GM18868 (cell line): ENCODE results near the gene ARPC4.
"Not testable (repeated sequence)": the region's sequence is repeated elsewhere in the genome, so short reads cannot be mapped to it uniquely, and the experiment has no call there.

ENCODE experiments used
- ATAC-seq: cut with Tn5 transposase; IDR thresholded peaks from one replicate; pipeline ENCODE4 v1.9.1; 2021; ENCODE audit warnings: mild to moderate bottlenecking, moderate library complexity; ENCODE audit not compliant: unreplicated experiment

The ARPC4 gene

DNA sequence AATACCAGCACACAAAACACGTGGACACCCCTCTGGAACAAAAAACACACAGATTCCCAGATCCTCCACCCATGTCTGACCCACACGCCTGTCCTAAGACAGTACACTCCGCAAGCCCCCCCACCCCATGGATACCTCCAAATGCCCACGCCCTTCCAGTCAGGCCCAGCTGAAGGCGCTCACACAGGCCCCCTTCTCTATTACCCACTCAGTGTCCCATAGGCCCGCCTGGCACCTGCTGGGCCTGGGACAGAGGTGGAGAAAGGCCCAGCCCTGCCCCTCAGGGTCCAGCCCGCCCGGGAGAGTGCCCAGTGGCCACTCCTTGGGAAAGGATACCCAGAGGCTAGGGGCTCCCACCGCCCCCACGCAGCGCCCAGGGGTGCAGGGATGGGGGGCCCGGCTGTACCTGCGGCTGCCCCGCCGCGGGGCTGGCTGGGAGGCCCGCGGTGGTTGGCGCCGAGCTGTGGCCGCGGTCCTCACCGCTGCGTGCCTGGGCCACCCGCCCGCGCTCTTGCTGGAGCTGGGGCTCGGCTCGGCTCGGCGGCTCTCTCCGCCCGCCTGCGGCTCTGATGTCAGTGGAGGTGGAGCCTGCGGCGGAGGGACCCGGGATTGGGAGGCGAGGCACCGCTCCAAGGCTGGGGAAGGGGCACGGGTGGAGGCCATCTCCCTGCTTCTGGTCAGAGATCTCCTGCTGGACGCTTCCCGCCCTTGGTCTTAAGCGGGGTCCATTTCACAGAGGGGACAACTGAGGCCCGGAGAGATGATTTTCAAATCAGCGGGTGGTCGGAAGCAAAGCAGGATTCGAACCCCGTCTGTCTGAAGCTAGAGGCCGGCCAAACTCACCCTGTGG is 23.2 kb upstream of the ARPC4 start, which contains the start of gene CAMK1:
Gene CAMK1, minus strand, starts transcription at position 522 of the 850 bp plus-strand sequence. CDS start 2,198 bp downstream, outside the sequence.
- ATAC-seq = peak; percentile 92

DNA sequence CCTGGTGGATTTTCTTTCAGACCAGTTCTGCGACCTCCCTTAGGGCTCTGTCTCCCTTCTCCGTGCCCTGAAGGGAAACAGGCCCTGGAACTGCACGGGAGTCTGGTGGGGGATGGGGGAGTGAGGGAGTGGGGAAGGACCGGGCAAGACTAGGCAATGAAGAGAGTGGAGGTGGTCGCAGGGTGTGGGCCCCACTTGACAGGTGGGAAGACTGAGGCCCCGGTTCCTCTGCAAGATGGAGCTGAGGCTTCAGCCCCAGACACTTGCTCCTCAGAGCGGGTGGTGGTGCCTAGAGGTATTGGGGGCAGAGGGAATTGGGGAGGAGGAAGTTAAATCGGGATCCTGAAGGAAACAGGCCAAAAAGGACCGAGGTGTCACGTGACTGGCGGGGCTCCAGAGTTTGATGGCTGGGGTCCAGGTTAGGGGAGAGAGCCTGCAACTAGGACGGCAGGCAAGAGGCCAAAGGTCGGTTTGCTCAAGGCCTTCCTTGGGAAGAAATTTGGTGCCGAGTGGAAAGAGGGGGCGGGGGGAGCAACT is 22.5 kb upstream of the ARPC4 start:
- ATAC-seq = no peak

DNA sequence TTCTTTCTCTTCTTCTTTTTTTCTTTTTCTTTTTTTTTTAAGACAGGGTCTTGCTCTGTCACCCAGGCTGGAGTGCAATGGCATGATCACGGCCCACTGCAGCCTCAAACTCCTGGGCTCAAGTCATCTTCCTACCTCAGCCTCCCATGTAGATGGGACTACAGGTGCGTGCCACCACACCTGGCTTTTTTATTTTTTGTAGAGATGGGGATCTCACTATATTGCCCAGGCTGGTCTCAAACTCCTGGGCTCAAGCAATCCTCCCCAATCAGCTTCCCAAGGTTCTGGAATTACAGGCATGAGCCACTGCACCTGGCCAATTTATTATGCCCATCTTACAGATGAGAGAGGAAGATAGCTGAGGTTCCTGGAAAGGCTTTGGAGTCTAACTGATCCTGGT is 21.9 kb upstream of the ARPC4 start:
- not testable (repeated sequence) for ATAC-seq

DNA sequence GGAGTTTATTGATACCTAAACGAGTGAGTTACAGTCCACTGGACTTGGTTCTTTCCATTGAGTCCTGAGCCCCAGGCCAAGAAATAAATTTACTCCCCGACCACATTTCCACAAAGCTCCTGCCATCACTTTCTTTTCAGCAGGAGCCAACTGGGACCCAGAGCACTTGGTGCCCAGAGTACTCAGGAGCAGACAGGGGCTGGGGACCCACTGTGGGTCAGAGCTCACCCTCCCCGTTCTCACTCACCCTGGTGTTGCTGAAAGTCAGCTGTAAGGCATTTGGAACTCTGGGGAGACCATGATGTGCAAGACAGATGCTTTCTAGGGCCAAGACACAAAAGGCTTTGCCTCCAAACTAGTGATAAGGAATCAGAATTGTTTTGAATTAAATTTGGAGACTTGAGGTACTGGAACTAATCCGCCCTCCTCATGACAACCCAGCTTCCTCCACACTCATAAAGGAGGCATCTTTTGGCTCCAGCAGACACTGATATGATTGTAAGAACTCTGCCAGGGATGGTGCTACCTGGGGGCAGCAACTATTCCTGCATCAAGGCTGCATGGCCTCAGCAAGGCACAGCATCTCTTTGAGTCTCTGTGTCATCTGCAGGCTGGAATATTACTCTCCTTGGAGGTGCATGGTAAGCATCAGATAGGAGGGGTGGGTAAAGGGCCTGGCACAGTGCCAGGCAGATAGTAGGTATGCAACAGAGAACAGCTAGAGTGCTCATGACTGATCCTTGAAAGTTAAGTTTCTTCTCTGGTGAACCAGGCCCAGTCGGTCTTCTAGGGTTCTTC is 15.8 kb upstream of the ARPC4 start:
- ATAC-seq = no peak

DNA sequence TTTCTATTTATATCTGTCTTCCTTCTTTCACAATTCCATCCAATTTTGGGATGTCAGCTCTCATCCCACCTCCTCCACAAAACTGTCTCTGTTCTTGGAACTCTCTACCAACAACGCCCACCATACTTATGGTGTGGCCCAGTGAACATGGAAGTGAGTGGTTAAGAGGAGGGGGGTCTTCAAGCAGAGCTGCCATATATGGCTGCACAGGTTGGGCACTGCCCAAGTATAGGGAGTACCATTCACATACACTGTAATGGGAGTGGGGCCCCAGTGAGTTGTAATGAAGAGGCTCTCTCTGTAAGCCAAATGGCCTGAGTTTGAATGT is 15.2 kb upstream of the ARPC4 start:
- ATAC-seq = no peak

DNA sequence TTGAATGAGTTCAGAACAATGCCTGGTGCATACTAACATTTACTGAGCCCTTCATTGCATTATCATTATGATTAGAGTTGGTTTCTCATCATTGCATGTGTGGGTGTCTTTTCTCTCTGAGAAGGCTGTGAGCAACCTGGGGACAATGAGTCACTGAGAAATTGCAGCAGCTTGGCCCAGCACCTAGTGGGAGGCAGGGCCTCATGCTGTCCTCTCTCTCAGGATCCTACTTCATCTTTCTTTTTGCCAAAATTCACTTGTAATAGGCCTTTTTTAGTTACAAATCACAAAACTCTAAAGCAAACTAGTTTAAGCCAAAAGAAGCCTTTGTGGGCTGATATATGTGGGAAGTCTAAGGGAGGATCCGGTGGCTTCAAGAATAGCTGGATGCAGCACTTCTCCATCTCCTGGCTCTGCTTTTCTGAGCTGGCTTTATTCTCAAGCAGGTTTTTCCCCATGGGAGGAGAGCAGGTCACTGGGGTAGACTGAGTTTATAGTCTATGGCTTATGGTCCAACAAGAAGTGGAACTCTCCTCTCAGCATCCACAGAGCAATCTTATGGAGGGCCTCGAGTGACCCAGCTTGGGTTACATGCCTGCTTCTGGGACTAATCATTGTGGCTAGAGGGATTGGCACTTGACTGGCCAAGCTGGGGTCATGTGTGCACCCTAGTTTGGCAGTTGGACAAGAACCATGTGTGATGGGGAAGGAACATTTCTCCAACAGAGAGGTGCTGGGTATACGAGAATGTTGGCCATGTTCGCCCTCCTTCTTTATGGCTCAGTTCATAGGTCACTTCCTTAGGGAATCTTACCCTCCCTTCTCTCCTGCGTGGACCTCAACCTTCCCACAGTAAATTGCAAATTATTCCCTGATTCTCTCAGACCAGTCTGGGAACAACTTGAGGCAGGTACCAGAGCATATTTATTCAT is 14.5 kb upstream of the ARPC4 start:
- ATAC-seq = no peak

DNA sequence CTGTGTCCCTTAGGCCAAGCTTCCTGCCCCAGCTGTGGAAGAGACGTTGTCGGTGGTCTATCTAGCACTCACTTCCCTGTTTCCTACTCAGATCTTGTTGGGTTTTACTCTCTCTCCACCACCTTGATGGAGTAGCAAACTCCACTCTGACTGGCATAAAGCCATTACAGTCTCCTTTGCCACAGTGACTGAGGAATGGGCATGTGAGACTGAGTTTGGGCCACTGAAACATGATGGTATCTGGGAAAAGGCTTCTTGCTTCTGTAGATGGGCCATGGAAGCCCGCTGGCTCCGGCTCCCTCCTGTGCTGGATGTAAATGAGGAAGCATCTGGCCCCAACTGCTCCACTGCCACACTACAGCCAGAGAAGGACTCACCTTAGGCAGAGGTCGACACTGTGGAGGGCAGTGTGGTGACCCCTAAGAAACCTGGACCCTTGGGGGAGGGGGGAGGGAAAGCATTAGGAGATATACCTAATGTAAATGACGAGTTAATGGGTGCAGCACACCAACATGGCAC is 13.7 kb upstream of the ARPC4 start:
- ATAC-seq = no peak

DNA sequence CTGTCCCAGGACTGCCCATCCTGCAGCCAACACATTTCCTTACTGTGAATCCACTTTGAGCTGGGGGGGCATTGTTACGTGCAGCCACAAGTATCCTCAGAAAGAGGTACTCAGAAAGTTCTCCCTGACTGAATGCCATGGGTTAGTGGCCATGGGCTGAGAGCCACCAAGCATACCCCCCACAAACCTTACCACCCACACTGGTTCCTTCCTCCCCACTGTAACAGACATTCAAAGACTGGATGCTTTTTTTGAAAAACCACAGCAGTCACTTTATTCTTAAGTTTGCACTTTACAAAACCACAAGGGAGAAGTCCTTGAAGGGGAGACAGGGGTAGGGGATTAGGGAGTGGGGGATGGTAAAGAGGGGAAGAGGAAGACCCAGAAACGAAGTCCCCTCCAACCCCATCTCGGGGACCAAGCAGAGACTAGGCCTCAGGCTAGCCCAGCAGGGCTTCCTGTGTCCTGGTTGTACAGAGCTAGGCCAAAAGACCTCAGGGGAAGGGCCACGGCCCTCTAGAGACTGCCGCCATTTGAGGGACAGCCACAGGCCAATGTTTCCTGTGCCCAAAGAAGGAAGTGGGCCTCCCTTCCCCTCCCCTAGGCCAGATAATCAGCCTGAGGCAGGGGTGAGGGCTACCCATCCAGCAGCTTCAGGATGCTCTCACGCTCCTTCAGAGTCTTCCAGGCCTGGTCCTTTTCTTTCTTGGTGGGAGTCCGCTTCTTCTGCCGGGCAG is 13.0 kb upstream of the ARPC4 start:
- peak; percentile 56 for ATAC-seq

DNA sequence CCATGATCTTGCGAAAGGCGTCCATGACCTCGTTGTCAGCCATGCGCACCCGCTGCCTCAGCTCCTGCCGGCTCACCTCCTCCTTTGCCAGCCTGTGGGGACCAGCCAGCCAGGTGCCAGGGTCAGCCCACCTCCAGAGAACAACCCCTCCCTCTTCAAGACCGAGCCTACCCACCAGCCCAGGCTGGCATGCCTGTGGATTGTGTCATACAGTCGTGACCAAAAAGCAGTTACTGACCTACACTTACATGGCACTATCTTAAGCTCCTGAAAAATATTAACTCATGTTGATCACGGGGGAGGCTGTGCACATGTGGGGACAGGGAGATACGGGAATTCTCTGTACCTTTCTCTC is 12.4 kb upstream of the ARPC4 start:
- ATAC-seq = peak; percentile 2

DNA sequence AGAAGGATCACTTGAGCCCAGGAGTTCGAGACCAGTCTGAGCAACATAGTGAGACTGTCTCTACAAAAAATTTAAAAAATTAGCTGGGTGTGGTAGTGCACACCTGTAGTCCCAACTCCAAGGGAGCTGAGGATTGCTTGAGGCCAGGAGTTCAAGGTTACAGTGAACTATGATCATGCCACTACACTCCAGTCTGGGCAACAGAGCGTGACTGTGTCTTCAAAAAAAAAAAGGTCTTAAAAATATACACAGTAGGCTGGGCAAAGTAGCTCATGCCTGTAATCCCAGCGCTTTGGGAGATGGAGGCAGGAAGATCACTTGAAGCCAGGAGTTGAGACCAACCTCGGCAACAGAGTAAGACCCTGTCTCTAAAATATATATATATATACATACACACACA is 12.0 kb upstream of the ARPC4 start:
- ATAC-seq = no peak

DNA sequence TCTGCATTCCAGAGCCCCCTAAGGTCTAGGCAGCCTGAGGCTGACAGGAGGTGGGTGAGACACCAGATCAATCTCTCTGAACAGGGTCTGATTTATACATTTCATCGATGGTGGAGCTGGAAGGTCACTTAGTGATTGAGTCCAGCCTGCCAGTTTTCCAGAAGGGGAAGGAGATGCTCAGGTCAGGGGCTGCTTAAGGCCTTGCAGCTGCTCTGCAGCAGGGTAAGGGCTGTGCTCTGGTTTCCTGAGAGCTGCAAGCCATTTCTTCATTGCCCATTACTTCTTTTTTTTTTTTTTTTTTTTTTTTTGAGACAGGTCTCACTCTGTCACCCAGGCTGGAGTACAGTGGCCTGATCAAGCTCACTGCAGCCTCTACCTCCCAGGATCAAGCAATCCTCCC is 11.3 kb upstream of the ARPC4 start:
- no peak for ATAC-seq

DNA sequence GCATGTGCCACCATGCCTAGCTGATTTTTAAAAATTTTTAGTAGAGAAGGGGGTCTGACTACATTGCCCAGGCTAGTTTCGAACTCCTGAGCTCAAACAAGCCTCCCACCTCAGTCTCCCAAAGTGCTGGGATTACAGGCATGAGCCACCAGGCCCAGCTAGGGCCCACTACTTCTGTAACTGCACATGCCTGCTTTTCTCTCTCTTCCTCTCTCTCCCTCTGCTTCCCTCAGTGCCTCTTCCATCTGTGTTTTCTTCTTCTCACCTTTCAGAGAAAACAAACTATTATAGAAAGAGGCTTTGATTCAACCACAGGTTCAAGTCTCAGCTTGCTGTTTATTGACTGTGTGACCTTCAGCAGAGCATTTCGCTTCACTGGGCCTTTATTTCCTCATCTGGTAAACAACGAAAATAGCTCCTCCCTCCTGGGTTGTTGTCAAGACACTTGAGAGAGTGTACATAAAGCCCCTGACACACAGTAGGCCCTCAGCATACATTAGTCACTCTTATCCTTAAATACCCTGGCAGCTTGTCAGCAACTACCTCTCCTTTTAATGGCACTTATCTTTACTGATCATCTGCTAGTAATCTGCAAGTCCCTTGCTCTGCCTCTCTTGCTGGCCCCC is 10.8 kb upstream of the ARPC4 start:
- ATAC-seq = no peak

DNA sequence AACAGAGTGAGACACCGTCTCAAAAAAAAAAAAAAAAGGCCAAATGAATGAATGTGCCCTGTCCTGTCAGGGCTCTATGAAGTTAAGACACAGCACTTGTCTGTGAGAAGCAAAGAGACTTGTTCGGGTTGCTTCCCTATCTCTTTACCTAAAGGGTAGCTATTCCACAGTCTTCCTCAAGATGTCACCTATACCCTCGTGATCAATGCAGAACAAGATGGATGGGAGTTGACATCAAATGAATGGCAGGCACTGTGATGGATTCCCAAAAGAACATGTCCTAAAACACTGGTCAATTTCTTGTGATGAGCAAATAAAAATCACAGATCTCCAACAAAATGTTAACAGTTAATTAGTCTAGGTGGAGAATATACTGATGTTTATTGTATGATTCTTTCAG is 10.1 kb upstream of the ARPC4 start:
- no peak for ATAC-seq

DNA sequence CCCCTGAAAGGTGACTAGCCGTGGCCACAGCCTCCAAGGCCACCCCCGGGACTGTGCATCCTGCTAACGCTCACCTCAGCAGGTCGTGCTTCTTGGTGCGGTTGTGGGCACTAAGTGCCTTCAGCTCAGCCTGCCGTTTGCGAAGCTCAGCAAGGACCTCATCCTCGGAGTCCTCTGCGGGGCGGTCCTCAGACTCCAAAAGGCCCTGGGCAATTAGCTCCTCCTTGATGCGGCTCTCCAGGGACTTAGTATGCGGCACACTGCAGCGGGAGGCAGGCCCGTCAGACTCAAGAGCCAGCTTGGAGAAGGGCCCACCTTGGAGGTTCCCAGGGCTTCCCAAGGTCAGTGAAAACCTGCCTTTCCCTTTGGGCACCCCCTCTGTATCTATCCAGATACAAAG is 8.9 kb upstream of the ARPC4 start:
- ATAC-seq = no peak

DNA sequence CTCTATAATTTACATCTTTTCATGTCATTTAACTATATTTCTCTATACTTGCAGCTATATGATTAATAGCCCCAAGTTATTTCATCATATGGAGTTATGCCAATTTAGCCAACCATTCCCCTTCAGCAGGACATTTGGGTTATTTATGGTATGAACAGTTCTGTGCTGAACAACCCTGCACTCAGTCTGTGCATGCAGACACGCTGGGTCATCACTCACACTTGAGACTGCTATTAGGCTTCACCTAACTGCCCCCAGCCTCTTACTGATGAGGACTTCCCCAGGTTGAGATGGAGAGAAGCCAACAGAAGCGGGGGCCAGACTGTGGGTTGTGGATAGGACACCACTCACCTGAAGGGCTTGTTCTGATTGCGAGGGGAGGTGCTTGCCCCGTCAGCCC is 7.9 kb upstream of the ARPC4 start:
- ATAC-seq = no peak

DNA sequence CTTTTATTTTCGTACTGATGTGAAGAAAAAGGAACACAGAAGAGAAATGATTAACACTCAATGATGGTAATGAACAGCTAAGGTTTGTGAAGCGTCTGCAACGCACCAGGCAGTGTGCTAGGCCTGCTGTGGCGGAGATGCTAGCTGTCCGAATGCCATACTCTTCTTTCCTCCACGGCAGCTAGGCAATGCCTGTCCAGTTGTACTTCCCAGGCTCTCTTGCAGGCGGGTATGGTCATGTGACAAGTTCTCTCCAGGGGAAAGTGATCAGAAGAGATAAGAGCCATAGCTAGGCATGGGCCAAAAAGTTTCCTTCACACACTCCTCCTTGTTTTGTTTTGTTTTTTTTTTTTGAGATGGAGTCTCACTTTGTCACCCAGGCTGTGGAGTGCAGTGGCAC is 7.3 kb upstream of the ARPC4 start:
- no peak for ATAC-seq

DNA sequence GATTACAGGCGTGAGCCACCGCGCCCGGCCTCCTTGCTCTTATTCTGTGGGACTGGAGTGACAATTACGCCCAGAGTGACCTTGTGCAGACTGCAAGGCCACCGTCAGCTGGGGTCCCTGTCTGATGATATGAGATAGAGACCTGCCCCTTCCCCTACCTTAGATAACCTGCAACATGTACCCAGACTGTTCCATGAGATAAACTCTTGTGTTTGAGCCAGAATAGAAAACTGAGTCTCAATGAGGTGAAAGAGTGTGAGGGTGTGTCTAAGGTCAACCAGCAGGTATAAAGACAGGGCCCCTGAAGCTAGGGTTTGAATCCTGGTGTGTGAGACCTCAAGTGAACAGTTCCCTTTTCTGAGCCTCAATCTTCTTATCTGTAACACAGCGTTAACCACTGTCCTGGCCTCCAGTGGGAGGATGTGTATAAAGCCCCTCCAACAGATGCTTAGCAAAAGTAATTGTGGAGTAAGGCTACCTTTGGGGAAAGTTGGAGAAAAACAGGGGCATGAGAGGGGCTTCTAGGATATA is 6.6 kb upstream of the ARPC4 start:
- ATAC-seq = no peak

DNA sequence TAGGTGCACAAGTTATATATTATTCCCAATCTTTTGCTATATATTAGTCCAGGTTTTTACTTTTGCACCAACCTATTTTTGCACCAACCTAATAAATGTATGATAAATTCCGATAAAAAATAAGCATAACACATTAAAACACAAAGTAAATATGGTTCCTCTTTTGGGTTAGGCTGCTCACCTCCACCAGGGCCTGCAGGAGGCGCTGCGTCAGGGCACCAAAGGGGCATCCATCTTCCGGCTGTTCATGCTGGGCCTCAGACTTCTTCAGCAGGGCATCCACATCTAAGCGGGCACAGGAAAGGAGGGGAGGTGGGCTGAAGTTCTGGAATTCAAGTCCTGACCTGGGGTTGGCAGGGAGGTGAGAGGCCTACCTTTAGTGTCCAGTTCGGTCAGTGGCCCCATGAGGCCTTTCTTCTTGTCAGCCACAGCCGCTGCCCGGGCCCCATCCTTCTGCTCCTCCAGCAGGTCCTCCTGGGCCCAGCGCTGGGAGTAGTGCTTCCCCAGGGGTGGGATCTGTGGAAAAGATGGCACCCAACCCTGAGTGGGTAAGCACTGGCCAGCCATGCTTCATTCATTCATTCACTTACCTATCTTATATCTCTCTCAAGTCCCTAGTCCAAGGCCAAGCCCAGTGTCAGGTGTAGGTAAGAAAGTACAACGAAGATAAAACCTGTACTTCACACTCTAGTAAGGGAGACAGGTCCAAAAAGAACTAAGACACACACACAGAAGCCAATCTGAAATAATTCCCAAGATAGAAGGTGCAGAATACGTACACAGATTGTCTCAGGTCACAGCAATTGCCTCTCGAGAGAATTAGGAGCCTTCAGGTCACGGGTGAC is 5.8 kb upstream of the ARPC4 start:
- ATAC-seq = no peak
